NCI-H345 (cell line): ENCODE measurements around the gene EHBP1.
"Not testable (repeated sequence)": the region's sequence is repeated elsewhere in the genome, so short reads cannot be mapped to it uniquely, and the experiment has no call there.

ENCODE experiments used
- DNase-seq: peaks from one replicate; lab custom pipeline; 2025; lab: John Stamatoyannopoulos, UW

Gene EHBP1

DNA sequence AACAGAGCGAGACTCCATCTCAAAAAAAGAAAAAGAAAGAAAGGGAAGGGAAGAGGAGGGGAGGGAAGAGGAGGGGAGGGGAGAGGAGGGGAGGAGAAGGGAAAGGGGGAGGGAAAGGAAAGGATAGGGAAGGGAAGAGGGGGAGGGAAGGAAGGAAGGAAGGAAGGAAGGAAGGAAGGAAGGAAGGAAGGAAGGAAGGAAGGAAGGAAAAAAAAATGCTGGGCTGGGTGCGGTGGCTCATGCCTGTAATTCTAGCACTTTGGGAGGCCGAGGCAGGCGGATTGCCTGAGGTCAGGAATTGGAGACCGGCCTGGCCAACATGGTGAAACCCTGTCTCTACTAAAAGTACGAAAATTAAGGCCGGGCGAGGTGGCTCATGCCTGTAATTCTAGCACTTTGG, 314.2 kb downstream of the EHBP1 start:
- DNase-seq, result not testable (repeated sequence)

DNA sequence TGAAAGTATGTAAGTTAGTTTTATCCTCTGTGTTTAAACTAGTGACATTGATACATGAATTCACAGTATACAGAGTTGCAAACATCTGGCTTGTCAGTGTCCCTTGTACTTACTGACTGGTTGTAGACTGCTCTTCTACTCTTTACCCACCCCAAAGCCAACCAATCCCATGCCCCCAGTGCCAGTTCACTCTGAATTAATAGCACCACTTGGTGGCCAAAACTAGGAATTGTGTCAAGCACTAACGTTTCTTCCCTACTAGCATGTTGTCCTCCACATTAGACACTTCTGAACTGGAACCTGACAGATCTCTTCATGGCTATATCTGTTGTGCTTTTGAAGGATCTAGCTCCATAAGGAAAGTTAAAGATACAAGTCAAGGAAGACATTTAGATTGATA, 317.9 kb downstream of the EHBP1 start:
- peak; percentile 1 for DNase-seq

DNA sequence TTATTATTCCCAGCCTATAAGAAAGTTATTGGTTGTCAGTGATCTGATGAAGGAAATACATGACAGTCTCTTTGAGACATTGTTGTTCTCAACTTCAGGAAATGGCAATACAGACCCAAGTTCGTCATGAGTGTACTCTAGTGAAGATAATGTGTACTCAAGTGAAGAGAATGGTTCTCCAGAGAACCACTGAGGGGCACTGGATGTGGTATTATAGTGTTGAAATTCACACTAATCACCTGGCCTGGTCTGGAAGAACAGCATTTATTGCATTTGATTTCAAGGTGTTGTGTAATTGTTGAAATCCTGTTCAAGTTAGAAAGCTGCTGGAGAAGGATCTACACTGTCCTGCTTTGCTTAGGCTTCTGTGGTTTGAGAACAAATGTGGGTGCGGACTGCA, 321.7 kb downstream of the EHBP1 start:
- no peak for DNase-seq

DNA sequence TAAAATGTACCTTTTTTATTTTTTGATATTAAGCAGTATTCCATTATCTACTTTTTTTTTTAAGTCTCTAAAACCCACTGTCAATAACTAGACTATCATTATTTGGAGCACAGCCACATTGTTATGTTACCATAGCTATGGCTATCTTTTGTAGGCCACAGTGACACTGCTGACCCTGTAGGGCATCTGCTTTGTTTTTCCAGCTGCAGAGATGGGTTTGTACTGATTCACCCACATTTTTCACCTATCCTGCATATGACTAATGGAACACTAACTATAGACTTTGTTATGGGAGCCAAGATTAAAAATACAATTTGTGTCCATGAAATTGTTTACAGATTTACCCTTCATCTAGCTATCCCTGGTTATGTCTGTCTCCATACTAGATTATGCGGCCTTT, 323.5 kb downstream of the EHBP1 start:
- DNase-seq, result no peak

DNA sequence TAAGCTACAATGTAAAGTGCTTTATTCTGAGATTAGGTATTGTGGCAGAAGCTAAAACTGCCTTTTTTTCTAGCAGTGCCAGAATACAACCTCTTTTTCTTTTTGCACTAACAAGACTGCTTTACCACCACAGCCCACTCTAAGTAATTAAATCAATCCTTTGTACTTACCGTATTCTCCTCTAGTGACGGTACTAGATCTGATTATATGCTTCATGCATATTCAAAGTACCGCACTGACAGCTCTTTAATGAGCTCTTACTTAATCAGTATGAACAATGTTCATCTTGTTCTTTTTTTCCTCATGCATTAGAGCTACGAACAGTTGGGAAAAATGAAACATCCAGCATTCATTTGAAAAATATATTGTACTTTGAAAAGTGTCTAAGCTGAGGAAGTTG, 329.0 kb downstream of the EHBP1 start:
- no peak for DNase-seq

DNA sequence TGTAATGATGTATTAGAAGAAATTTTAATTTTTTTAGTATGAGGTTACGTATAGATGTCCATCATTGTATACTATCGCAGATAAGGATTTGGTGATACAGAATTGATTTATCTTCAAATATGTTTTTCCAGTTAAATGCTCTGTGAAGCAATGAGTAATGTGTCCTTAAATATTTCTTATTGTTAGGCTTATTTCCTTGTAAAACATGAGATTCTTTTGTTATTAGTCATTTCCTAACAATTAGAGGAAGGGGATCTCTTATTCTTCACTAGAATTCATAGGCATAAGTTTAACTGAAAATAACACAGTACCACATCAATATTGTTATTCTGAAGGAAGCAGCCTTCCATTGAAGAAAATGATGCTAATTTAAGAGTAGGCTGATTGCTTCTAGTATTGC, 329.7 kb downstream of the EHBP1 start:
- DNase-seq, result no peak

DNA sequence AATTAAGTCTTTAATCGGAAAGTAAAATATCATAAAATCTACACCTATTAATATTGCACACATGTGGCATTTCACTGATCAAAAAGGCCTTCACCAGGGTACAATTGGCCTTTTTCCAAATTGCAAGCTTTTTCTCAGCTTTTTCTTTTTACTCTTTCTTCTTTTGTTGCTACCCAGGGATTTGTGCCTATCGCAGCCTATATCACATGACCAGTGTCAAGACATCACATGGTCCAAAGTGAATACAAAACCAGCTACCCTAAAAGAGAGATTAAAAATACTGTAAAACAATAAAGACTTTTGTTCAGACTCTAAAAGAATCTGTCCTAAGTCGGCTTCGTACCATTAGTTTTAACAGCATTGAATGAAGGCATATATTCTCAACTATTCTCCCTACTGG, 330.1 kb downstream of the EHBP1 start:
- no peak for DNase-seq

DNA sequence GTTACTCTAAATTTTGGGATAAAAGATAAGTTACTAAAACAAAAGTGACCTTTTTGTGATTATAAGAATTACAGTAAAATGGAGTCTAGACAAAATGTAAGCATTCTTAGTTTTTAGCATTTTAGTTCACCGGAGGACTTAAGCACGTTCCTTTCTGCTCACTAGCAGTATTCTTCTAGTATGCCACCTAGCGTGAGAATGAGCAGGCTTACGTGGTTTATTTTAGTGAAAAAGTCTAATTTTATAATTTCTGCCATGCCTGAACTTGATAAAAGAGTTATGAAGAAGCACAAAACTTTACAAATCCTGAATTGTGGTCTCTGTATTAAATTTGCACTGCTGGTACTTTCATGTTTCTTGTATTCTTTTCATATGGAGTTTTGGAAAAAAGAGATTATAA, 332.5 kb downstream of the EHBP1 start:
- DNase-seq, result no peak

DNA sequence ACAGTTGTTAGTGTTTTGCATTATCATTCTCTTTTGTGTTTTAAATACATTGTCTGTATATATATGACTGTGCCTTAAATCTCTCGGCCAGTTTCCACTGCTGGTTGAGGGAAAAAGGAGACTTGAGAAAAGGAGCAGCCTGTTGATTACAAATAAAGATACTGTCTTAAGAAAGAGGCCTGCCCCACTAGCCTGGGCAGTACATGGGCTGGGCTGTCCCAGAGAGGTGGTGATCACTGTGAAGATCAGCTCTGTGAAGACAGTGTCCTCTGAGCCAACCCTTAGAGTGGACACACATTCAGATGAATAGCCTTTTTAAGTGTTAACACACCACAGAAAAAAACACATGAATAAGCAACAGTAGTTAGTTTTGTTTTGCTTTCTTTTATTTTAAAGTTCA, 335.1 kb downstream of the EHBP1 start:
- no peak for DNase-seq

DNA sequence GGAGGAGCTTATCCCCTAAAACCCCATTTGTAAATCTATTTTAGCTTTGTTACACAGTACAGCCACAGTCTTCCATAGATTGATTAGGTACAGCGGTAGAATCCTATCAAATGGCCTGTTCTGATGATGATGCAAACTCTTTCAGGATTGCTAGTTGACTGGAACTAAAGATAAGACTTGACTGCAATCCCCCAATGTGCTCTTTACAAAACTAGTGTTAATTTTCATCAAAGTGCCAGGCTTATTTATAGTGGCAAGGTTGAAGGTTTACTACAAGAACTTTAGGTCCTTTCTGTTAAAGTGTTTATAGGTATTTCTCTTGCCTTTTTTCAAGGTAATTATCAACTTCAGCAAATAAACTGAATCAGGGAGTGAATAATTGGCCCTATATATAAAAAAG, 336.1 kb downstream of the EHBP1 start:
- no peak for DNase-seq

DNA sequence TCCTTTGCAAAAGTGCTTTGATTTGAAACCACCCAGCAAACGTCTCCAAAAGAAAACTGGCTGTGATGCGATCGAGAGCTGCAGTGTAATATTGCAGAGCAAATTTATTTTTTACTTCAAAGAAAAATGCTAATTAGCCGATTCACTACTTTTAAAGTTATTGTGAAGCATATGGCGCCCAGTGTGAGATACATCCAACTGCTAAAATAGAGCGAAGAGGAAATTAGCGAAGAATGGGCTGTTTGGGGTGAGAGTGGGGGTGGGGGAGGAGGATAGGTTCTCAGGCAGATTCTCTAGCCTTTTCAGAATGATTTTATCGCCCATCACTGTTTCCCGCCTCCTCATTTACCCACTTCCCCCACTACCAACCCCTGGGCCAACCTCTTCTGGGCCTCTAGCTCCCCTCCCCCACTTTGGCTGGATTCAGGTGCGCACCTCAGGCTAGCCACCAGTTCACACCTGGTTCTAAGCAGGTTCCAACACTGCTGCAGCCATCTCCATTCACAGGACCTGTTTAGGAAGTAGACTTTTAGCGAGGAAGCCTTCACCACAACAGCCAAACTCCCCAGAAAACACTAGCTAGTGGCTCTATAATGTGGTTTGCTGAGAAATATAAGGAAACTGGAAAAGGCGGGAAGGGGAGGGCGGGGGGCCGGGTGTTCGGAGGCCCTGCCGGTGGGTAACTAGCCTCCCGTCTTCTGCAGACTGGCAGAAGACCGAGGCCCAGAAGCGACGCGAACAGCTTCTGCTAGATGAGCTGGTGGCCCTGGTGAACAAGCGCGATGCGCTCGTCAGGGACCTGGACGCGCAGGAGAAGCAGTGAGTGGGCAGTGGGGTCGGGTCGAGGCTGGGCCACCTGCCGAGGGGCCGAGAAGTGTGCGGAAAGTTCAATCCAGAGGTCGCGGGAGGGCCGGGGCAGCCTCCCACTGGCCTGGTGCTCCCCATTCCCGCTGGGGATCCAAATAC, 339.1 kb downstream of the EHBP1 start:
- DNase-seq, result no peak

DNA sequence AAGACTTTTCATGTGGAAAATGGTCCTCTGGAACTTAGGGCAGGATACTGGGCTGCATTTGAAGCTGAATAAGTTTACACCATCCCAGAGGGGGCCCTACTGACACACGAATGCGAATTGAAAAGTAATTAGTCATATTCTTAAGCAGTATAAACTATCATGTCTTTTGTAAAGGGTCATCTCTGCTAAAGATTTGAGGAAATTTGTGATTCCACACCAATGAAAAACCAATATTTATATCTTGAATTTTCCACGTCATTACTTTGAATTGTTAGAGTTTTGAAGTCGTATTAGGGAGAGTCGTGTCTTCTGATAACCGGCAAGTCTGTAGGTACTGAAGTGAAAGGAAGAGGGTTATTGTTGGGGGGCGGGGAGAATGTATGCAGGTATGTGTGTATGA, 341.0 kb downstream of the EHBP1 start:
- no peak for DNase-seq

DNA sequence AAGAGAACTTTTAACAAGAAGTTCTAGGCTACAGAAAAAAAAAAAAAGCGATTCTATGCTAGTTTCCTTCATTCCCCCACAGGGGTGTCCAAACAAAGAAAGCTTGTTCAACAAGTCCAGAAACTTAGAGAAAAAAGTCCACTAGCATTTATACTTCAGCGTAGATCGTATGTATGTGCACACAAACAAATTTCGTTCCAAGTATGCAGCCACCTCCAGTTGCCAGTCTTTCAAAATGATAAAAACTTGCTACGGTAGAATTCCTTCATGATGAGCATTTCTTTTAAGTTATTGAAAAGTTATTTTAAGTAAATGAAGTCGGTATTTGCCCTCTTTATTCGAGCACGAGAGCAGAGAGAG, 341.4 kb downstream of the EHBP1 start:
- DNase-seq, result no peak

DNA sequence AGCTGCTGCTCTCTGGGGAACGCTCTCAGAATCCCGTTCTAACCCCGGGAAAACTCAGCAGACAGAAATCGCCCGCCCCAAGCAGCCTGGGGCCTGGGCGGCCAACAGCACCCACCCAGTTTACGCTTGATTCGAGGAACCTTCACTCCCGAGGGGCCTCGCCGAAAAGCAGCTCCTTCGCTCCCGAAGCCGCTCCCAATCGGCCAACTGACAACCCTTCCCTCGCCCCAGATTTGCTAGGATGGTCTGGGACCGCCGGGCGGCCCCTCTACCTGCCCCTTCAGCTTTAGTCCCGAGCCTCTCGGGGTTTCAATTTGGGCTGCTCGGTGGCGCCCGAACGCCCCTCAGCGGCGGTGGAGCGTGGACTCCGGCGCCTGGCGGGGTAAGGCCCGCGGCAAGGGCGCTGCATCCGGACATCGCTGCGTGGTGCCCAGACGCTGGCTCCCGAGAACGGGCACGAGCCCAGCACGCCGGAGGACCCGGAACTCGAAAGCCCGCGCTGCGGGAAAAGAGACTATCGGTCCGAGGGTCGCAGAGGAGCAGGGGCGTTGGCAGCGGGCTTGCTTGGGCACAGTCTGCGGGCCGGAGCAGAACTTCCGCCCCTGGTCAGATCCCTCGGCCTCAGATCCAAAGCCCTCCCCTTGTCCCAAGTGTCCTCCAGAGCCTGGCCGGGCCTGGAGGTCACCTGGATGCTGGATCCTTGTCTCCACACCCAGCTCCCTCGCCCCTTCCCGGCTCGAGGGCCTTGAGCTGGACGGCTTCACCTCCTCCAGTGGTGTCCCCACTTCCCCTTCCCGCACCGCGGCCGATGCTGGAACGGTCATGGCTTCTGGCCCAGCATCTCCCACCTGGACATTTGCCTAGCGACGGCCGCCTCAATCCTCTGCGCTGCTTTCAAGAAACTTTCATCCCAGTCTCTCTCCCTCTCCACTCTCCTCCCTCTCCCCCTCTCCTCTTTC, 342.1 kb downstream of the EHBP1 start:
- DNase-seq, result no peak

DNA sequence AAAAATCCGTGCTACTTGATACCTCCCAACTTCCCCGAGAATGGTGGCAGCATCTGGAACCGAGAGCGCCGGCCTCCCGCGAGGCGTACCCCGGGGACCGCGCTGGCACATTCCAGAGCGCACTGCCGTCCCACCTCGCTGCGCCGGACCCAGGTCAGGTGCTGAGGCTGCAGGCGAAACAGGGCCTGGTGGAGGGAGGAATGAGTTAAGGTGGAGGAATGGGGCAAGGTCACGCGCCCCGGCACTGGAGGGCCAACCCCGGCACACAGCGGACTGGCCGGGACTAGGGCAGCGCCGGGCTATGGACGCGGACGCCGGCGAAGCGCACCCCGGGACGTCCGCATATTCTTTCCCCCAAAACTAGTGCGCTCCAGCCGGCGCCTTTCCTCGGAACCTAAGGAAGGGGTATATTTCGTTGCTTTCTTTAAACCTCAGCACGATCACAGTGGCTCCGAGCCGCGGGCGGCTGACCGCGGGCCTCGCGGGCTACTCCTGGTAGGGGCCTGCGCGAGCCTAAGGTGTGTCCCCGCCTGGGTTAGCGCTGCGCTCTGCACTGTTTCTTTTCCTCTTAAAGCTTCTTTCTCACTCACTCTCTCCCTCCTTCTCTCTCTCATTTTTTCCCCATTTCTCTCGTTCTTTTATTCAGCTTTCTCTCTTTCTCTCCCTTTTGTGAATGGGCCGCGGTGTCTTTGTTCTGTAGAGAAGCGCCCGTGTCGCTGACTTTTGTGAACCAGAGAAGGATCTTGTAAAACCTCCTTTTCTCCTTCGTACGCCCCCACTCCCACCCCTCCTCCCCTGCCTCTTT, 343.1 kb downstream of the EHBP1 start:
- no peak for DNase-seq

DNA sequence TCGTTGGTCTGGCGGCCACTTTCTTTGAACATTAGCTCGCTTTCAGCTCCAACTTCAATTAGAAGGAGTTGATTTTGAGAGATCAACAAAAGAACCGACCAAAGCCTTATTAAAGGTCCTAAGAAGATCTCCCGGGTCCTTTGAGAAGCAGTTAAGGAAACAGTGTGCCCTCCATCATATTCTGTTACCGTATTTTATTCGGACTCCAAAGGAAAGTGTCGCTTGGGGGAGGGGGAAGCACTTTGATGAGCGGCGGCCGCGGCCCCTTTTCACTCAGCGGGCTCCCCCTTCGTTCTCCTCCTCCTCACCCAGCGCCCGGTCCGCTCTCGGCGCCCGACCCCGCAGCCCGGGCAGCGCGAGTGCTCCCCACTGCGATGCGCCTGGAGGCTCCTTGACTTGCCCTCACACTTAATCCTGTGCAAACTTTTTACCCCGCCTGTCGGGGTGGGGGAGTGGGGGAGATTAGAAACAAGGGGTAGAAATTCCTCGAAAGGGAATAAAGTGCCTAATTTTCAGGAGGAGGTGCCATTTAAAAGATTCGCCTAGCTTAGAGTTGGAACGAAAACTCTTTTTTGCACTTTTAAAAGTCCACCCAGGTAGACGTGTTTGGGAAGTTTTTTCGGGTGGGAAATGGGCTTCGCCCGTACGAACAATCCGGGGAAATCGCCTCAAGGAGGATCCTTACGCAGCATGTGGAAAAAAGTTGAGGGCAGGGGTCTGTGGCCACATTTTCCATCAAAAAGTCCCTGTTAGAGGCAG, 343.9 kb downstream of the EHBP1 start:
- peak; percentile 3 for DNase-seq

DNA sequence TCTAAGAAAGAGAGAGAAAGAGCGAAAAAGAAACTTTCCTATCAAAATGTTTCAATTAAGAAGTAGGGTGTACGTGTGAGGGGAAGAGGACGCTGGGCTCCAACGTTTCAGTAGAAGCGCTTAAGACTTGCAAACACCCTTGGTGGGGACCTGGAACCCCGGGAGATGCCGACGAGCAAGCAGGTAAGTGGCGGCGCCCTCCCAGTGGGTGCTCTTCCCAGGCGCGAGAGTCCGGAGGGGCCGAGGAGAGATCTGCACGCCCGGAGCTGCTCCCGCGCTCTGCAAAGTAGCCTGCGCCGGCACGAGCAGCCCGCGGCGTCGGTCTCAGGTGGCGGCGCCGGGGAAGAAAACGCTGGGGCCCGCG, 344.4 kb downstream of the EHBP1 start:
- DNase-seq, result peak; percentile 74

DNA sequence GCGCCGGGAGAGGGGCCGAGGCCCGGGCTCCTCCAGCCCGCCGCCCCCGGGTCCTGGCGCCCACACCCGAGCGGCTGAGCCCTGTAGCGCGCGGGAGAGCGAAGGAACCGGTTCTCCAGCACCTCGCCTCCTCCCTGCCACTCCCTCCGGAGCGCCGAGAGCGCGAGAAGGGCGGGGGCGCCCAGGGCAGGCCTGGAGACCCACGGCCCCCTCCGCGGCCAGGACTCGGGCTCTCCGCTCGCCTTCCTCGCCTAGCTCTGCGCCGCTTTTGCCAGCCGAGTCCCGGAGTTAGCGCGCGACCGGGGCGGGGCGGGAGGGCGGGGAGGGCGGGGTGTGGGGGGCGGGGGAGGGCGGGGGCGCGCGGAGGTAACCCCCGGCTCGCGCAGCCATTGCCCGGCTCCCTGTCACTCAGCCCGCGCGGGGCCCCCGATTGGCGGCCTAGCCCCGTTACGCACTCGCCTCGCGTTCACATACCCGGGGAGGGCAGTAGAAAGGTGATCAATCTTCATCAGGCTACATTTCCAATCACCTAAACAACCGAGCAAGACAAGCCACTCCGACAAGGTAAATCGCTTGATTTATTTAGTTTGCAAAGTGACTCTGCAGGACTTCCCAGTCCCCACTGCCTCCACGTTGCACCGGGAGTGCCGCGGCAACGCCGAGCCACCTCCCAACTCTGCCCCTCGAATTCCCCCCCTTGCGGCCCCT, 345.0 kb downstream of the EHBP1 start, which contains the start of gene OTX1:
Gene OTX1 (plus strand): TSS at position 497 of the 708 bp plus-strand sequence. CDS start 2,161 bp downstream, outside the sequence.
- peak; percentile 92 for DNase-seq

DNA sequence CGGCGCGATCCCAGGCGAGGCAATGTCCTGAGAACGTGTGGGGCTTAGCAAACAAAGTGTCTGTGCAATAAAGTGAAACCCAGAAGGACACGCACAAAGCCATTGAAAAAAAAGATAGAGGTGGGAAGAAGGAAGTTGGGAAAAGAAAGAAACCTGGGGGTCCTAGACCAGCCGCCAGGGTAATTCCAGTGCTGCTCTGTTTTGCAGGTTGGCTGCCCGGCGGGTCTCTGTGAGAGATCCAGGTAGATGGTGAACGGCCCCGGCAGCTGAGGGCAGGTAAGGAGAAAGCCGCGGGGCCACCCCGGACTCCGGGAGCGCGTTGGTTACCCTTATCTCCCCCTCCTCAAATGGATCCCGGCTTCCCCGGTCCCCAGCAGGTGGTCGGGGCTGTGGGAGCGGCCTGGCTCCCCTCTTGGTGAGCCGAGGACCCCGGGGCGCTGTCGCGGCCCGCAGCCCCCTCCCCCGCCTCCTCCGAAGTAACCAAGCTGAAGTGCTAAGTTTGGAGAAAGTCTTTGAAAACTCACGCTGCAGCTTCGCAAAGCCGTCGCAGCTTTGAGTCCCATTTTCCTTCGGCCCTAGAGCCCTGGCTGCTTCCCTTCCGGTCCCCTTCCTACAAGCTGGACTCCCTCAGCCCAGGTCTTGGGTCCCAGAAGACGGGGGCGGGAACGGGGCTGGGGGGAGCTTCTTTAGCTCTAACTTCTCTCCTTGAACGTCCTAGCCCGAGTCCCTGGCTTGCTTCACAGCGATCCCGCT, 345.7 kb downstream of the EHBP1 start:
- peak; percentile 45 for DNase-seq

DNA sequence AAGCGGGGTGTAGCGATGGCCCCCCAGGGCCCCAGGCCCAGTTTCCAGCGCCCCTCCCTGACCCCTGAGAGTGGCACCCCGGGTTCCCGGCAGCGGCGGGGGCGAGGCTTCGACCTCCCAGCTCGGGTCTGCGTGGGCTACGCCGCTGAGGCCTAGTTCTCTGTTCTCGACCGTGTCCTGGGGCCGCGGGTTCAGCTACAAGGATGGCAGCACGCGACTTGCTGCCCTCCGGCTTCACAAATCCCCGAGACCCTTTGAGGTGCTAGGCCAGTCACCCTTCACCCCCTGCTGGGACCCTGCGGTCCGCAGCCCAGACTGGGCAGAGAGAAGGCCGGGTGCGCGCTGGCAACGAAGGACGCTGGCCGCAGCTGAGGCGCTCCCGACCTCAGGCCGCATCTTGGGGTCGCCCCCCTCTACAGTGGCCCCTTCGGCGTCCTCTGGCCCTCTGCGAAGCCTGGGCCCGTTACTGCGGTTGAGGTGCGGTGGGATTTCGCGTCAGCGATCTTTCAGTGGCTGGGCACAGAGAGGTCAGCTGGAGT, 346.4 kb downstream of the EHBP1 start:
- no peak for DNase-seq
